SHP77 (cell line): Measurements from ENCODE around the gene MVB12B.

Source experiments
- DNase-seq, 2 experiments: peaks; one replicate each; lab custom pipeline; 2025; lab: John Stamatoyannopoulos, UW

The MVB12B gene

DNA sequence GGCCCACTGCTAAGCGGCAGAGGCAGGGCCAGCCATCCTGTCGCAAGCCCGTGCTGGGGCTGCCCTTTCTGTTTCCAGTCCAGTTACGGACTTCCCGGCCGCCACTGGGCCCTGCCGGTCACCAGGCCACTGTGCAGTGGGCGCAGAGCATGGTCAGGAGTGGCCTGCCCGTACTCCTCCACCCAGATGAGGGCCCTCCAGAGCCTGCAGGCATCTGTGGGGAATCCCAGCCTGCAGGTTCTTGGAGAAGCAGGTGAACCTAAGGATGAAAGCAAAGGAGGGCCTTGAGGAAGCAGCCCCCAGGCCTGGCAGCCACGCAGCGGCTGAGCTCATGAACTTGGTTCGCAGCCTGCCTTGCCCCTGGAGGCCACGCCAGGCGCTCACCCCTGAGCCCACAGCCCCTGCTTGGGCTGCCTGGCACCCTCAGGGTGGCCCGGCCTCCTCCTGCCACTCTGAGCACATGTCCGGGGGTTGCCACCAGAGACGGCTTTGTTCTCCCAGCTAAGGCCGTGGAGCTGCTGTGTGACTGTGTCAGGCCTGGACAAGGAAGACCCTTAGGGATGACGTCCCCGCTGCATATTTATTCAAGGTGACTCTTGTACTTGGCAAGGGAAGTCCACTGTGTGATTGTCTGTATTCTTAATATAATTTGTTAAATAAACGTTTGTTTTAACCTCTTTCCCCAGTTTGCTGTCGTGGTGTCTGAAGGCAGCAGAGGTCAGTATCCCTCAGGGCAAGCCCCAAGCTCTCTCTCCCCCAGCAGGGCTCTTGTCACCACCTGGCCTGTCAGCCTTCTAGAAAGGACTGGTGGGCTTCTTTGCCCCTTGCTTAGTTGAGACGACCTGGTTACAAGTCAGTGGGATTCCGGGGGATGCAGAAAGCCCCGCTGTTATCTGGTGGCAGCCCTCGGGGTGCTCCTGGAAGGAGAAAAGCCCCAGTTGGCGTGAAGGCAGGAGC is 180.0 kb downstream of the MVB12B start:
- no peak for DNase-seq

DNA sequence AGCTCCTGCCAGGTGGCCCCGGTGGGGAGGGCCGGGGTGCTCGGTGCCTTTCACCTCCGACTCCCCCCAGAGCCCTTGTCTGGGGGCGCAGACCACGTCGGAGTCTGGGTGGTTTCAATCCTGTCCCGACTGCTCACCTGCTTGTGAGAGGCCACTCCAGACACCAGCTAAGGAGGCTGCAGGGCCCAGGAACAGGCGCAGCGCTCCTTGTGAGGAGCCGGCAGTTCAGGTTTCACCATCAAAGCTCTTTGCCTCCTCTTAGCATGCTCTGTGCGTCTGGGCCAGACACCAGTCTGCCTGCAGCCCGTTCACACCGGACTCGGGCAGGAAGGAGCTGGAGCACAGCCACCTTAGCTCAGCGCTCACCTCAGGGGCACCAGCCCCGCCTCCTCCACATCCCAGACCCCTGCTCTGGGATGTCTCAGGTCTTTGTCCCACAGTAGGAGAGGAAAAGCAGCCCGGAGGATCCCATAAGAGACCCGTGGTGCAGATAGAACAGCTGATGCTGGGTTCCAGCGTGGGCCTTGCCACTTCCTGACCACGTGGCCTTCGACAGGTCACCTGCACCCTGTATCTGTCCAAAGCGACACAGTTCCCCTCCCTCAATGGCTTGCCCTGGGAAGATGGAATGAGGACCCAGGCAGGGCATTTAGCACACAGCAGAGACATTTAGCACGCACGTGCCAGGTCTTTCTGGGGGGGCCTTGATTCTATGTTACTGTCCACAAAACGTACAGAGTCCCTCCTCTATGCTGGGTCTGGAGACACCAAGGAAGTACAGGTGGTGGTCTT is 180.9 kb downstream of the MVB12B start:
- DNase-seq: no peak

GRCh38 chr9:126508171-126508591 is 181.6 kb downstream of the MVB12B start:
- no peak for DNase-seq

GRCh38 chr9:126508928-126509327 is 182.3 kb downstream of the MVB12B start:
- no peak for DNase-seq

- DNase-seq: no peak
These were observed 183.1 kb downstream of the MVB12B start for GRCh38 chr9:126509718-126510117.

DNA sequence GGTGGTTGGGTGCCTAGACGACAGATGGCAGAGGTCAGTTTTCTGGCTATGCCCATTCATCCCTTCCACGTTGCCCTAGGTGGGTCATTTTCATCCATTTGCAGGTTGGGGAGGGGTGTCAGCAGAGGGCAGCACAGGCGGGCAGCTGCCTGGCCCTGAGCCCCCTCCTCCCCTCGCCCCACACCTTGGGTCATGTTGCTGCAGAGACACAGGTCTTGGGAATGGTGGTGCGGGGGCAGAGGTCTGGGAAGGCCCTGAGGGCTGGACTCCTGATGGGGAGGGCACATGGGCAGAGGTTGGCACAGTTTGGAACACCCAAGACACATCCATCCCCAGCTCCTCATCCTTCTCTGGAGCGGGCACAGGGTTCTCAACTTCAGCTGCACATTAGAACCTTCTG is 183.9 kb downstream of the MVB12B start:
- DNase-seq: no peak

DNA sequence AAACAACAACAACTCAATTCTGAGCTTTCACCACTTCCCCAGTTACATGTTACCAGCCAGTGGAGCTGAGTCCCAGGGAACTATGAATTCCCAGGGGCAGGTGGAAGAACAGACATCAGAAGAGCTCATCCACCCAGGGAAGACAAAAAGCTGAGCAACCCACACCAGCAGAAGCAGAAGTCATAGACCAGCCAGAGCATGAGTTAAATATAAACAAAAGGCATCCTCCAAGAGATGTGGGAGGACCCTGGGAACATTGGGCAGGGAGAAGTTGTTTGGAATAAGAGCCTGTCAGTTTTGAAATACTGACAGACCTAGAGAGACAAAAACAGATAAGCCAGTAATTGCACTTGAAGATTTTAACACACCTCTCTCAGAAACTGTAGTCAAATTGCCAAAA is 184.8 kb downstream of the MVB12B start:
- DNase-seq: no peak

GRCh38 chr9:126513159-126514036 is 186.8 kb downstream of the MVB12B start:
- no peak for DNase-seq

DNA sequence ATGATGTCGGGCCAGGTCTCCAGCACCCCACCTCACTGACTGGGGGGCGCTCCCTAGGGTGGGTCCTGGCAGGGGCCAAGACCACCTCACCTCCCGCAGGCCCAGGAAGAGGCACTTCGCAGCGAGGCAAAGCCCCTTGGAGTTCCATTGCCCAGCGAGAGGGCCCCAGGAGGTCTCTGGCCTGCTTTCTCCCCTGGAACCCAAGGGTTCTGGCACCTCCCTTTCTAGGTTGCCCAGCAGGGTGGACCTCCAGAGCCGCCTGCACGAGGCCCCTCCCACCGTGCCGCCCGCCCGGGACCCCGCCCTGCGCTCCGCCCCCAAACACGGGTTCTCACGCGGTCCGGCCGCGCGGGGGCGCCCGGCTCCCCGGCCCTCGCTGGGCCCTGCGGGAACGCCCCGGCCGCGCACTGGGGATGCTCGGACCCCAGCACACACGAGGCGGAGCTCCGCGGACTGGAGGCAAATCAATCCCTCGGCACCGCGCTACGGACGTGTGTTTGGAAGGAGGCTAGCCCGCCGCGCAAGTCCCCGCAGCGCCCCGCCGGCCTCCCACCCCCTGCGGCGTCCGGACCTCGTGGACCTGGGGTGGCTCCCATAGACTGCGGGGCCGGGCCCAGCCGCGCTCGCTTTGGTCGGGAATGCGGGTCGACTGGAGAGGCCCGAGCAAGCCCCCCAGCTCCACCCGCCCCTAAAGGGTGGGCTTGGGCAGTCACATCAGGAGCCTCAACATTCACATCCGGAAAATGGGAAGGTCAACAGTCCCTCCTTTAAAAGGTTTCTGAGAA is 187.6 kb downstream of the MVB12B start:
- DNase-seq: peak; percentile 22 to 51

DNA sequence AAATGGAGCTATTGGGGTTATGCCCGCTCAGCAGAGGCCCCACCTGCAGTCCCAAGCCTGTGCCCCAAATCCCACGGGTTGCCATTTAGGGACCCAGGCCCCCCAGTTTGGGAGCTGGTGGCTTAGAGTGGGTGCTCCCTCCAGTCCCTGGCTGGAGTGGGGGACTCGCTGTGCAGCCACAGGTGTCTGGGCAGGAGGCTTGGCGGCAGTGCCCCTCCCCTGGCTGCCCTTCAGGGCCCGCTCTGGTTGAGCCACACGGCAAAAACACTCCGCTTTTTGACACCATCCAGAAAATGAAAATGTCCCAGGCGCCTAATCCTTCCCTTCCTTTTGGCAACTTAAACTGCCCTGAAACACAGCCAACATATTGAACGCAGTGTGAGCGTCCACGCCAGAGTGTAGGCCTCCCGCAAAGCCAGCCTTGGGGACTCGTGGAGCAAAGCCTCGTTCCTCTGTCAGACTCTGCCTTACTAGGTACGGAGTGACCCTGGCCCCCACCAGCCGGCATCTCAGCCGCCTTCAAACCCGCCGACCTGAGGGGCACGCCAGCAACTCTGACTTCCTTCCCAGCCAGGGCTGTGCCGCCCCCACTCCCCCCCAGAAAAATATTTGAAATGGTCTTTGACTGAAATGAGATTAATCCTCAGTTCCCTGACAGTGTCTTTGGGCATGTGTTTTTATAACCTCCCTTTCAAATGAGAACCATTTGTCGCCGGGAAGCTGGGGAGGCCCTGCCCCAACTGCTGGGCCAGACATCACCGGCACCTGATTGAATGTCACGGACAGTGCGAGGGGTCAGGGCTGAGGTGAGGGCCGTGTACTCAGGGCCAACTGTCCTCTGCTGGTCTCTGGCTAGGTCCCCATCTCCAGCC is 188.6 kb downstream of the MVB12B start:
- no peak for DNase-seq

DNA sequence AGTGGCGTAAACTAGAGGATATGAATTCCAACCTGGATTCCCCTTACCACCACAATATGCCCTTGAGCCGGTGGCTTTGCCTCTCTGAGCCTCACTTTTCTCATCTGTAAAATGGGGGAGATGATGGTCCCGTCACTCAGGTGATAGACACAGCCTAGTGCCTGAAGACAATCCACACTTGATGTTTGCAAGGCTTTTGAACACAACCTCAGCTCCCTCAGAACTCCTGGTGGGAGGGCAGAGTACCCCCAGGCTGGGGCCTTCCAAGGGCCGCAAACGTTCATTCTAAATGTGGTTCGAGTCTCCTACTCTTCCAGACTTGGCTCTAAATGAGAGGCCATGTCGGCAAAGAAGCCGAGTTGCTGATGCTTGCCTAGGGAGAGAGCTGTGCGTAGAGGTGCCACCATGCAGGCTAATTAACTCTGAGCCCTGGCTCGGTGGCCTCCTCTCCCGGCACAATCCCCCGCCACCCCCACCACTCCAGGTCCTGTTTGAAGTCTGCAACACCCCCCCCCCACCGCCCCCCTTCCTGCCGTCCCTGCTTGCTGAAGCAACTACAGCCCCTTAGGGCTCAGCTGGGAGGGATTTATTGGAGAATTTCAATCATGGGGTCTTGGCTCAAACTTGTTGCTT is 189.4 kb downstream of the MVB12B start:
- DNase-seq: no peak

GRCh38 chr9:126516561-126516935 is 189.9 kb downstream of the MVB12B start:
- DNase-seq: no peak

DNA sequence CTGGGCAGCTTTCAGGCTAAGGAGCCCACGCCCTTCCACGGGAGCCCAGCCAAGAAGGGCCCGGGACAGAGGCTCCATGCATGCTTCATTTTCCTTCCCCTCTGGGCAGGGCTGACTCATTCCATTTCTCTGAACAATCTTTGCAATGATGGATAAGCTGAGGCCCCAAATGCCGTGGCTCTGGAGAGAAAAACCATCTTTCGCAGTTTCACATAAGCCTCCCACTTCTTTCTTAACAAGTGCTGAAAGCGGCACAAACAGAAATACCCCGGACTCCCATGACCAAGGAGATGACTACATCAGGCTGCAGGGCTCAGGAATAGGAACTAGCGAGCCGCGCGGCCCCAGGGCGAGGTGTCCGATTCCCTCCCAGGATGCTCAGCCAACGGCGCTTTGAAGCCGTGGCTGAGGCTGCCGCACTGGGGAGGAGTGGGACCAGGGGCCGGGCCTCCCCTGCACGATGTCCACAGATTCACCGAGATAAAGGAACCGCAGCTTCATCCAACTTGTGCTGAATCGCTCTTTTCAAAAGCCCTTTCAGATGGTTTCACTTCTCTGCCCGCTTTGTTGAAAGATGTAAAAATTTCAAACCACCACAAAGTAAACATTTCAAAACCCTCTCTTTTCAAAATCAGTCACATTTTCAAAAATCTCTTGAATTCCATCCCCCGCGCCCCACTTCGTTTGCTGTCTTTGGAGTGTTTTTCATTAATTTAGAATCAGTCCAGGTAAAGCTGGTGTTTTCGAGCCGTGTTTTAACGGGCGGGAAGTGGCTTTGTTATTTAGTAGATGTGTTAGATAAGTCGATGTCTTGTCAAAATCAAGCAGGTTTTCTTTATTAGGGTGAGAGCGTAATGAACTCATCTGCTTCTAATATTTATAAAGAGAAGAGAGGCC is 190.6 kb downstream of the MVB12B start:
- no peak for DNase-seq

- no peak for DNase-seq
These were observed 191.3 kb downstream of the MVB12B start for GRCh38 chr9:126517833-126518356.

- DNase-seq: no peak
These were observed 192.1 kb downstream of the MVB12B start for GRCh38 chr9:126518763-126519162.

DNA sequence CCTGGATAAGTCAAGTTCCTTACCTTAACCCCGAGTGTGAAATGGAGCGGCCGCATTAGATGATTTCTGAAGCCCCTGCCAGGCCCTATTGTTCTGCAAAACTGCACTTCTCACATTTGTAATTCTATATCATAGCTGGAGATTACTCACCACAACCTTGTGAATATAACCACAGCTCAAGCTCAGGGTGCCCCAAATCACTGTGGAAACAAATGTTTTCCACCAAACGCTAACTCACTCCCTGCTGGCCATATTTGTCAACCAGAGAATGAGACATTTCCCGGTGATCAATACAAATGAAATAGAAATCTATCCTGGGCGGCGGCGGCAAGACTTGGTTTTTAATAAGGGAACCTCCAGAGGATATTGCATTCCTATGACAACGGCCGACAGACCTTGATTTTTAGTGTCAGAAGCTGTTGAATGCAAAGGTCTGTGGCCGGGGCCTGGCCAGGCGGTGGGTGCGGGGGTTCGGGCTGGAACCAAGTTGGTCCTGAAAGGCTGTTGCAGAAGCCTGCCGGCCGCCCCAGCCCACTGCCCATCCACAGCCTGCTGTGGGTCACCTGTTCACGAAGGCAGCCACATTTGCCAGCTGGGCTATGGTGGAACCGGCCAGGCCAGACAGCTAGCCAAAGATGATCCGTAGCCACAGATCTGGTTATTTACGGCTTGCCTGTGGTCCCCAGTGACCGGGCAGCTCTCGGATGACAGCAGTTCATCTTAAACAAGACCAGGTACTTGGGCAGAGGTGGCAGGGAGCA is 193.2 kb downstream of the MVB12B start:
- DNase-seq: no peak

DNA sequence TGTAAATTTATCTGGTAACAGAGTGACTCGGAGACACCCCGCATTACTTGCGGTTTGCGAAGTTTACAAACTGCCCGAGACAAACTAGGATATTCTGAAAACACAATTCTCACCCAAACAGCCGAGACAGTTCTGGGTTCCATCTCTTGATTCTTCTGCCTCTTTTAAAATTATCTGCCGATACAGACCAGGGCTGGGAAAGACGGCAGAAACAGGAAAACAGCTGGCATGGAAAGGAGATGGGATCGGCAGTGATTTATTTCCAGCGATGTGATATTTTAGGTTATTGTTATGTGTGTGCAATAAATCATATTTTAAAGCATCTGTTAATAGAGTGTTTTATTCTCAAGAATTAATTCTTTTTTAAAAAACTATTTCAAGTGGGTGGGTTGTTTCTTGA is 193.8 kb downstream of the MVB12B start:
- no peak for DNase-seq

DNA sequence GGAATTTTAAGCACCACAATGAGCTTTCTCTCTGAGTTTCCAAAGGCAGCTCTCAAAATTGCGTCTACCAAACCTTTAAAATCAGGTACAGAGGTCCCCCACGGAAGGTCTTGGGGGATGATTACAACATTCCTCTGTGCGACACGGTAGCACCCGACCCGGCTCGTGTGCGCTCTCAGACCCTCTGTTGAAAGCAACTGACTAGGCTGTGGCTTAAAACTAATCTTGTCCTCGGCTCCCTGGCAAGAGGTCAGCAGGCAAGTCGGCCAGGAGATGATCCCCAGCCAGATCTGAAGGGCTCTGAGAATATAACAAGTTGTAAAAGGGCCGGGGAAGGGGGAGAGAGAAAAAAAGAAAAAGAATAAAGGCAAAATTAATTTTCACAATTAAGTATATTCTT is 194.5 kb downstream of the MVB12B start:
- DNase-seq: no peak
